ENCODE data around the gene ANTKMT. TPM values are rescaled to one million over a fixed set of nuclear protein-coding genes. Genes with fewer than 3 reads are reported as not detected.
A peak's percentile ranks its signal among the peaks of the same experiment; 100 is the strongest.

The ANTKMT gene
- total and polyA plus RNA-seq, 4 donors = 14.0 to 29.7 (median 19.7) TPM

GRCh38 chr16:674968-675883 is 45.7 kb upstream of the ANTKMT start, which contains the start of gene RHBDL1:
TSS of gene RHBDL1 (plus strand) at chr16:675671. CDS start at chr16:675791, 120 bp downstream.
- peaks cover 6 to 28% (median 15%) of the 10 kb centered on the region in 4 donors for H3K4me1 ChIP-seq (ENCODE audit: control insufficient read depth in 4 of 4, insufficient read depth in 4 of 4, low read length in 3 of 4)

GRCh38 chr16:675884-676564 is 44.9 kb upstream of the ANTKMT start:
- TF ChIP-seq HNF4G (IDR thresholded peaks at IDR 0.05) = no peak
- TF ChIP-seq NR2F2 (IDR thresholded peaks at IDR 0.05) = no peak
- no peak for TF ChIP-seq YY1 (IDR thresholded peaks at IDR 0.05)
- Histone ChIP-seq H3K27ac (ENCODE audit: low read depth in 1 of 2, low read length in 2 of 2) (no peak overlapping the region), H3K9me3 (ENCODE audit: control insufficient read depth in 4 of 4, low read length in 3 of 4) (no peaks in the 10 kb centered on the region), H3K27me3 (ENCODE audit: control insufficient read depth in 4 of 4, insufficient read depth in 4 of 4, low read length in 3 of 4) (no peaks in the 10 kb centered on the region), H3K4me3 (ENCODE audit: low read depth in 1 of 3, low read length in 3 of 3) (peak overlapping the region in 1 of 3 donors; percentile 47), H3K9ac (ENCODE audit: low read depth in 1 of 2, low read length in 2 of 2) (no peak overlapping the region), H3K36me3 (ENCODE audit: control insufficient read depth in 4 of 4, insufficient read depth in 3 of 4, low read depth in 1 of 4, low read length in 3 of 4) (peaks cover 5 to 26% (median 16%) of the 10 kb centered on the region in 4 donors), H3K4me1 (ENCODE audit: control insufficient read depth in 4 of 4, insufficient read depth in 4 of 4, low read length in 3 of 4) (peaks cover 7 to 32% (median 18%) of the 10 kb centered on the region in 4 donors)
- no peak for DNase-seq (ENCODE audit: low spot score)
- 44% methylated on average over 25 of the region's 25 CpGs for WGBS

More at GRCh38 chr16:674968-675883, 45.7 kb upstream of the ANTKMT start, which contains the start of gene RHBDL1:
- 9% methylated on average over 73 of the region's 73 CpGs for WGBS
- TF ChIP-seq FOXA2 (IDR thresholded peaks at IDR 0.05) = no peak
- TF ChIP-seq CTCF (IDR thresholded peaks at IDR 0.05; ENCODE audit: low read depth, low read length, missing input control) = no peak
- no peak for TF ChIP-seq RAD21 (IDR thresholded peaks at IDR 0.05)
- TF ChIP-seq SP1 (IDR thresholded peaks at IDR 0.05) = no peak
- no peak for TF ChIP-seq ZBTB33 (IDR thresholded peaks at IDR 0.05)
- no peak for TF ChIP-seq MAX (IDR thresholded peaks at IDR 0.05)
- no peak for TF ChIP-seq RXRA (IDR thresholded peaks at IDR 0.05)
- H3K9me3 ChIP-seq (ENCODE audit: control insufficient read depth in 4 of 4, low read length in 3 of 4) = no peaks in the 10 kb centered on the region
- no peak within 1 kb of the TSS for H3K27ac ChIP-seq (ENCODE audit: low read depth in 1 of 2, low read length in 2 of 2)
- H3K4me3 ChIP-seq (ENCODE audit: low read depth in 1 of 3, low read length in 3 of 3) = peak within 1 kb of the TSS in 1 of 3 donors; percentile 47
- peaks cover 5 to 34% (median 19%) of the 10 kb centered on the region in 4 donors for H3K36me3 ChIP-seq (ENCODE audit: control insufficient read depth in 4 of 4, insufficient read depth in 3 of 4, low read depth in 1 of 4, low read length in 3 of 4)
- no peak within 1 kb of the TSS for H3K9ac ChIP-seq (ENCODE audit: low read depth in 1 of 2, low read length in 2 of 2)
- no peak for DNase-seq (ENCODE audit: low spot score)
- H3K27me3 ChIP-seq (ENCODE audit: control insufficient read depth in 4 of 4, insufficient read depth in 4 of 4, low read length in 3 of 4) = no peaks in the 10 kb centered on the region

- TF ChIP-seq YY1 (IDR thresholded peaks at IDR 0.05) = no peak
- no peak for TF ChIP-seq MAX (IDR thresholded peaks at IDR 0.05)
- TF ChIP-seq ATF3 (IDR thresholded peaks at IDR 0.05) = no peak
- TF ChIP-seq HNF4A (conservative IDR thresholded peaks at IDR 0.05) = no peak
- no peak for TF ChIP-seq FOXA2 (IDR thresholded peaks at IDR 0.05)
- TF ChIP-seq RAD21 (IDR thresholded peaks at IDR 0.05) = no peak
- TF ChIP-seq SP1 (IDR thresholded peaks at IDR 0.05) = no peak
- Histone ChIP-seq H3K27me3 (ENCODE audit: control insufficient read depth in 4 of 4, insufficient read depth in 4 of 4, low read length in 3 of 4) (no peaks in the 10 kb centered on the region), H3K36me3 (ENCODE audit: control insufficient read depth in 4 of 4, insufficient read depth in 3 of 4, low read depth in 1 of 4, low read length in 3 of 4) (peaks cover 6 to 22% (median 16%) of the 10 kb centered on the region in 4 donors), H3K9me3 (ENCODE audit: control insufficient read depth in 4 of 4, low read length in 3 of 4) (no peaks in the 10 kb centered on the region), H3K4me1 (ENCODE audit: control insufficient read depth in 4 of 4, insufficient read depth in 4 of 4, low read length in 3 of 4) (peaks cover 13 to 37% (median 23%) of the 10 kb centered on the region in 4 donors), H3K27ac (ENCODE audit: low read depth in 1 of 2, low read length in 2 of 2) (no peak overlapping the region), H3K9ac (ENCODE audit: low read depth in 1 of 2, low read length in 2 of 2) (no peak overlapping the region), H3K4me3 (ENCODE audit: low read depth in 1 of 3, low read length in 3 of 3) (no peak overlapping the region)
- 86% methylated on average over 21 of the region's 21 CpGs for WGBS
- no peak for DNase-seq (ENCODE audit: low spot score)
Measured at GRCh38 chr16:676565-676902, 44.4 kb upstream of the ANTKMT start.

All from liver (tissue), 9 donors.